HG02623 (cell line): ENCODE results near the gene GABRB1.

Source experiments
- ATAC-seq: cut with Tn5 transposase; IDR thresholded peaks from one replicate; pipeline ENCODE4 v1.9.1; 2021; ENCODE audit warnings: moderate library complexity; ENCODE audit not compliant: unreplicated experiment

The GABRB1 gene

GRCh38 chr4:47045261-47045660, 13.9 kb downstream of the GABRB1 start:
- ATAC-seq: no peak

GRCh38 chr4:47049347-47049746, 18.0 kb downstream of the GABRB1 start:
- no peak for ATAC-seq

- ATAC-seq: no peak
Measured at GRCh38 chr4:47050761-47051725, 19.7 kb downstream of the GABRB1 start.

GRCh38 chr4:47053485-47053884, 22.1 kb downstream of the GABRB1 start:
- no peak for ATAC-seq

GRCh38 chr4:47054130-47054529, 22.8 kb downstream of the GABRB1 start:
- no peak for ATAC-seq

- ATAC-seq: no peak
Measured at GRCh38 chr4:47057991-47058390, 26.6 kb downstream of the GABRB1 start.

GRCh38 chr4:47060561-47060960, 29.2 kb downstream of the GABRB1 start:
- ATAC-seq: no peak

GRCh38 chr4:47061435-47061834, 30.1 kb downstream of the GABRB1 start:
- no peak for ATAC-seq

GRCh38 chr4:47065051-47065481, 33.7 kb downstream of the GABRB1 start:
- ATAC-seq: no peak

GRCh38 chr4:47068986-47069385, 37.6 kb downstream of the GABRB1 start:
- no peak for ATAC-seq

- no peak for ATAC-seq
Measured at GRCh38 chr4:47071901-47072341, 40.6 kb downstream of the GABRB1 start.

GRCh38 chr4:47073647-47074046, 42.3 kb downstream of the GABRB1 start:
- no peak for ATAC-seq

GRCh38 chr4:47074816-47075215, 43.4 kb downstream of the GABRB1 start:
- no peak for ATAC-seq

- no peak for ATAC-seq
Measured at GRCh38 chr4:47075262-47075661, 43.9 kb downstream of the GABRB1 start.

- no peak for ATAC-seq
Measured at GRCh38 chr4:47075919-47076318, 44.6 kb downstream of the GABRB1 start.

- ATAC-seq: no peak
Measured at GRCh38 chr4:47084111-47084510, 52.7 kb downstream of the GABRB1 start.

- ATAC-seq: no peak
Measured at GRCh38 chr4:47084795-47085194, 53.4 kb downstream of the GABRB1 start.

GRCh38 chr4:47088298-47088697, 56.9 kb downstream of the GABRB1 start:
- no peak for ATAC-seq

GRCh38 chr4:47095884-47096283, 64.5 kb downstream of the GABRB1 start:
- ATAC-seq: no peak

GRCh38 chr4:47101453-47101852, 70.1 kb downstream of the GABRB1 start:
- ATAC-seq: no peak

- no peak for ATAC-seq
Measured at GRCh38 chr4:47104986-47105385, 73.6 kb downstream of the GABRB1 start.

- no peak for ATAC-seq
Measured at GRCh38 chr4:47106561-47106960, 75.2 kb downstream of the GABRB1 start.

GRCh38 chr4:47109379-47109778, 78.0 kb downstream of the GABRB1 start:
- ATAC-seq: no peak
